ENCODE data around the gene ATAD5.
"Not testable (repeated sequence)": the region's sequence is repeated elsewhere in the genome, so short reads cannot be mapped to it uniquely, and the experiment has no call there.

ATAD5 gene

DNA sequence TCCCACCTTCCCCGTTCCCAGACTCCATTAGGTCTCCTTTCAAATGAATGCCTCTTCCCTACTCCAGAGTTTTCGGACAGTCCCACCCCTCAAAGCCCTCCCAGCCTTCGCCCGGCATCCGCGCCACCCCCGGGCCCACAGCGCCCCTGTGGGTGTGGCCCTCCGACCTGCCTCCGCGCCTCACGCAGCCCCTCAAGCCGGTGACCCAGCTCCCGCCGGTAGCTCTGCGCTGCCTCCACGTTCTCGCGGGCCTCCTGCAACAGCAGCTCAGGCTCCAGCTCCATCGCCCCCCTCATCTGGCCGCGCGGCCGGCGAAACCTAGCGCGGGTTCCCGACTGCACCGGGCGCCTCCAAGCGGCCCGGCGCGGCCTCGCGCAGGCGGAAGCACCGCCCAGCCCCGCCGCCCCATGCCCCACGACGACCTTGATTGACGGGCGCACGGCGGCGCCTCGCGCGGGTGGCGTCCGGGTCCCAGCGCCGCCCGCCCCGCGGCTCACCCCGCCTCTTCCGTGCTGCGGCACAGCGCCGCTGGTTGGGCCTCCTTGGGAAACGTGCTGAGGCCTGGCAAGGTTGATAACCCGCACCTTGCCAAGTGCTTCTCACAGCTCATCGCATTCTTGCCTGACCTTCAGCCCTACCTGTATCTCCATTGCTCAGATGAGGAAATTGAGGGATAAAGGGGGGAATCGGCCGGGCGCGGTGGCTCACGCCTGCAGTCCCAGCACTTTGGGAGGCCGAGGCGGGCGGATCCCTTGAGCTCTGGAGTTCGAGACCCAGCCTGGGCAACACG is 7.2 kb upstream of the ATAD5 start, which contains the start of gene CRLF3:
Gene CRLF3 (minus strand): TSS at position 337 of the 790 bp plus-strand sequence. CDS start 41 bp downstream, at position 296.
- DNase-seq = peak; percentile 88

DNA sequence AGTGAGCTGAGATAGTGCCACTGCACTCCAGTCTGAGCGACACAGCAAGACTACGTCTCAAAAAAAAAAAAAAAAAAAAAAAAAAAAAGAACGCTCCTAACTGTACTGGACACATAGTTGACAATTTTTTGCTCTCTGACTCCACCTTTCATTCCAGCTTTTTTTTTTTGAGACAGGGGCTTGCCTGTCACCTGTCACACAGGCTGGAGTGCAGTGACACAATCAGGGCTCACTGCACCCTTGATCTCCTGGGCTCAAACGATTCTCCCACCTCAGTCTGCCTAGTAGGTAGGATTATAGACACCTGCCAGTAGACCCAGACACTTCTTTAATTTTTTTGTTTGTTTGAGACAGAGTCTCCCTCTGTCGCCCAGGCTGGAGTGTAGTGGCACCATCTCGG is 4.7 kb upstream of the ATAD5 start:
- no peak for DNase-seq

DNA sequence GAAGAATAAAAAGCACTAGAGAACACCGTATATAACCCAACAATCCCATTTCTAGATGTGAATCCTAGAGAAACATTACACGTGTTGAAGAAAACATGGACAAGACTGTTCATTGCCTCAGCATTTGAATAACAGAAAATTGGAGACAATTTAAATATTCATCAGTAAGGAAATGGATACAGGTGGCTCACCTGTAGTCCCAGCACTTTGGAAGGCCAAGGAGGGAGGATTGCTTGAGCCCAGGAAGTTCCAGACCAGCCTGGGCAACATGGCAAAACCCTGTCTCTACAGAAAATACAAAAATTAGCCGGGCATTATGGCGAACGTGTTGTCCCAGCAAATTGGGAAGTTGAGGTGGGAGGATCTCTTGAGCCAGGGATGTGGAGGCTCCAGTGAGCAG is 2.7 kb upstream of the ATAD5 start:
- no peak for DNase-seq

DNA sequence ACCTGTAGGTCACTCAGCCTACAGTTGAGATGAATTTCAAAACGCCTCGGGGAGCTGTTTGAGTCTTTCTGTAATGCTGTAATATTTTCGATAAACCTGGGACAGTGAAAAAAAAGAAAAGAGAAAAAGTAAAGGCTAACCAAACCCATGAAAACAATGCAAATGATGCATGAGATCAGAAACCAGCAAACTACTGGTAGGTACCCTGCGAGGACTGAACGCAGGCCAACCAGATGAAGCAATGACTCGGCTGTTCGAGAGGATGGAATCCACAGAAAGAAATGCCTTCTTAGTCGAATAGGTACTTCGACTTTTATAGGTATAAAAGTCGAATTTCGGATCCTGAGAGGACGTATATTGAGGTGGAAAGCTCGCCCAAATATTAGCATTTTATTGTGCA is 509 bp upstream of the ATAD5 start:
- DNase-seq = peak; percentile 20

DNA sequence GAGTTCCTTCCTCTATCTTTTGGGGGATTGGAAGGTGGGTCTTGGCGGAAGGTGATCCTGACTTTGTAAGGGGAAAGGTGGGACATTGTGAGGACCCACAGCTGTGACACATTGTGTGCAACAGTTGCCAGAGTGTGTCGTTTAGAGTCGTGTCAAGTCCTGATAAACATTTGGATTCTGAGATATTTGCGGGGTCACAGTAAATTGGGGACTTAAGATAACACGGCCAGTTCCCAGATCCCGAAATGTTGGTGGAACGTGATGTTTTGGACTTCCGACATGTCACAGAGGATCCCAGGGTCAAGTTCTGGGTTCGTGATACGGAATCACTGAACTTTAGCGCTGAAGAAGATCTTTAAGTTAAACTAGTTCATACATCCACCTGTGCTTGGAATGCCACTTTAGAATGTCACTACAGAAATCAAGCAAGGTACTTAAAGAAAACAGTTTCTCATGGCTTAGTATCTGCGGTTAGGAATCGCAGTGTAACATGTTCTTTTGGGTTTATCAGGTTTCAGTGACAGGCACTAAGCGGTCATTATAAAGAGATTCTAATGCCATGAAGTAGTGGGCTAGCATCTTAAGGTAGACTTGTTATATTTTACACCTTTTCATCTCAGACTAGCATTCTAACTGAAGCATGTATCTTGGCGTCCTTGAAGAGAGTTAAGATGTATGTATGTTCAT is 815 bp downstream of the ATAD5 start:
- DNase-seq = no peak

DNA sequence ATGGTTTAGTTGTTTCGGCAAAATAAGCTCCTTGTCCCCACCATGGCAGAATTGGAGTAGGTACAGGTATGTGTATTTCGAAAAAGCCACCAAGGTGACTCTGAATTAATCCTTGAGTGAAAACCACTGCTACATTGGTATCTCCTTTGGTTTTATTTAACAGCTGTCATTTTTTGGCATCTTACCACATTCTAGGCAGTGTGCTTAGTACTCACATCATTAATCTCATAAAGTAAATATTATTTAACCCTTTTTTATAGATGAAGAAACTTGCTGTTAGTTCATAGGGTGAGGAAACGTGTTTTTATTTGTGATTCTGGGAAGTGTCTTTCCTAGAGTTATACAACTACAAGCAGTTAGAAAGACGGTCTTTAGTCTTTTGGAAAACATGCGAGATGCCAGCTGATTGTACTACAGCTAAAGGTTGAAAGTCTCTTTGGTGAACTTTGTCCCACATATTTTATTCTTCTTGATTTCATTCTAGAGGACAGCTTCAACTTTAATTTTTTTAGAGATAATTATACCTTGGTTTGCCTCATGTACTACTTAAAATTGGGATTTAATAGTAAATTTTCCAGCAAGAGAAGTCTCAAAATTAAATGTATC is 6.5 kb downstream of the ATAD5 start:
- no peak for DNase-seq

DNA sequence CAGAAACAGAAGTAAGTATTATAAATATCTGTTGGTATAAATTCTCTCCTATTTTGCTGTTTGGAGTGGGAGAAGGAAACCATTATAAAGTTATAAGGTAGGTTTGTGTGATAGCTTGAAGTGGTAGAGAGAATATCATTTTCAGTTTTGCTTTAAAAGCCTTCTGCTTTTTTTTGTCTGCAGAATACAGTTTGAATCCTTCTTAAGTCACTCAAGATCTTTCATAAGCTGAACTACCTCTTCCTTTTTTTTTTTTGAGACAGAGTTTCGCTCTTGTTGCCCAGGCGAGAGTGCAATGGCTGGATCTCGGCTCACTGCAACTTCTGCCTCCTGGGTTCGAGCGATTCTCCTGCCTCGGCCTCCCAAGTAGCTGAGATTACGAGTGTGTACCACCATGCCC is 9.0 kb downstream of the ATAD5 start:
- DNase-seq = no peak

DNA sequence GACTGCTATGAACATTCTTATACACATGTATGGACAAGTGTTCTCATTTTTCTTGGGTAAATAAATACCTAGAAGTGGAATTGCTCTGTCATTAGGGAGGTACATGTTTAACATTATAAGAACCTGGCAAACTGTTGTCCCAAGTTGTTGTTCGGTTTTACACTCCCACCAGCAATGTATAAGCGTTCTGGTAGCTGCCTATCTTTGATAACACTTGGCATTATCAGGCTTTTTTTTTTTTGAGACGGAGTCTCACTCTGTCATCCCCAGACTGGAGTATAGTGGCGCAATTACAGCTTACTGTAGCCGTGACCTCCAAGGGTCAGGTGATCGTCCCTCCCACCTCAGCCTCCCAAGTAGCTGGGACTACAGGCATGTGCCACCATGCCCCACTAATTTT is 16.3 kb downstream of the ATAD5 start:
- DNase-seq = no peak

DNA sequence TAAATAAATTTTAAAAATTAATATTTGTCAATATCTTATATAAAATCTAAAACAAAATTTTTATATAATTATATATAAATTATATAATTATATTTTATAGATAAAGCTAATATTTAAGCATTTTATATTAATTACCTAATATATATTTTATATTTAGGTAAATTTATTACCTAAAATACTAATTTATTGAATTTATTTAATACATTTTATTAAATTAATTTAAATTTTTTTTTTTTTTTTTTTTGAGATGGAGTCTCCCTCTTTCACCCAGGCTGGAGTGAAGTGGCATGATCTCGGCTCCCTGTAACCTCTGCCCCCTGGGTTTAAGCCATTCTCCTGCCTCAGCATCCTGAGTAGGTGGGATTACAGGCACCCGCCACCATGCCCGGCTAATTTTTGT is 22.4 kb downstream of the ATAD5 start:
- no peak for DNase-seq

DNA sequence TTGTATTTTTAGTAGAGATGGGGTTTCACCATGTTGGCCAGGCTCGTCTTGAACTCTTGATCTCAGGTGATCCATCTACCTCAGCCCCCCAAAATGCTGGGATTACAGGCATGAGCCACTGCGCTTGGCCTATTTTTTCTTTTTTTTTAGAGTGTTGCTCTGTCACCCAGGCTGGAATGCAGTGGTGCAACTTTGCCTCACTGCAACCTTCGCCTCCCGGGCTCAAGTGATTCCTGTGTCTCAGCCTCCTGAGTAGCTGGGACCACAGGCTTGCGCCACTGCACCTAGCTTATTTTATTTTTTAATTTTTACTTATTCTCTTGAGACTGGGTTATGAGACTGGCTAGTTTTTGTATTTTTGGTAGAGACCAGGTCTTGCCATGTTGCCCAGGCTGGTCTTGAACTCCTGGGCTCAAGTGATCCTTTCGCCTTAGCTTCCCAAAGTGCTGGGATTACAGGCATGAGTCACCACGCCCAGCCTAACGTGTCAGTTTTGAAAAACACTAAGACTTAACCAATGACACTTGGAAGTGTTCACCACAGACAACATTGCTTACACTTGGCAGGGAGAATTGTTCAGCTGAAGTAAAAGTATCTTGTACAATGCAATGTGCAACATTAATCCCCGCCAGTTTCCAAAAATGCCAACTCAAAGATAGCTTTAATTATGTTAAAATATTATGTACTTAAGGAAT is 26.9 kb downstream of the ATAD5 start:
- DNase-seq = no peak

DNA sequence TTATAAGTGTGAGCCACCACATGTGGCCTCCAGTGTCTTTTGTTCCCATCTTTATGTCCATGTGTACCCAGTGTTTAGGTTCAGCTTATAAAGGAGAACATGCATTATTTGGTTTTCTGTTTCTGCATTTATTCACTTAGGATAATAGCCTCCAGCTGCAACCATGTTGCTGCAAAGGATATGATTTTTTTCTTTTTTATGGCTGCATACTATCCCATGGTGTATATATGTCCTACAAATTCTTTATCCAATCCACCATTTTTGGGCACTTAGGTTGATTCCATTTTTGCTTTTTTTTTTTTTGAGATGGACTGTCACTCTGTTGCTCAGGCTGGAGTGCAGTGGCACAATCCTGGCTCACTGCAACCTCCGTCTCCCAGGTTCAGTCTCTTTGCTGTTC is 32.9 kb downstream of the ATAD5 start:
- no peak for DNase-seq

DNA sequence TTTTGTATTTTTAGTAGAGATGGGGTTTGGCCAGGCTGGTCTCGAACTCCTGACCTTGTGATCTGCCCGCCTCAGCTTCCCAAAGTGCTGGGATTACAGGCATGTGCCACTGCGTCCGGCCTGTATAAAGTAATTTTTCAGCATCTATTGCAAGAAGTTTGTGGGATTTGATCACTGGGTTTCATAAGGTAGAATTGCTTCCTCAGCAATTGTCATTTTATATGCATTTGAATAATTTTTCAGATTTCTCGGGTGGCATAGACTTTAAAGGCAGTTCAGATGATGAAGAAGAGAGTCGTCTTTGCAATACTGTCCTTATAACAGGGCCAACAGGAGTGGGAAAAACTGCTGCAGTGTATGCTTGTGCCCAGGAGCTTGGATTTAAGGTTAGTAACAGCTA is 37.2 kb downstream of the ATAD5 start:
- no peak for DNase-seq

DNA sequence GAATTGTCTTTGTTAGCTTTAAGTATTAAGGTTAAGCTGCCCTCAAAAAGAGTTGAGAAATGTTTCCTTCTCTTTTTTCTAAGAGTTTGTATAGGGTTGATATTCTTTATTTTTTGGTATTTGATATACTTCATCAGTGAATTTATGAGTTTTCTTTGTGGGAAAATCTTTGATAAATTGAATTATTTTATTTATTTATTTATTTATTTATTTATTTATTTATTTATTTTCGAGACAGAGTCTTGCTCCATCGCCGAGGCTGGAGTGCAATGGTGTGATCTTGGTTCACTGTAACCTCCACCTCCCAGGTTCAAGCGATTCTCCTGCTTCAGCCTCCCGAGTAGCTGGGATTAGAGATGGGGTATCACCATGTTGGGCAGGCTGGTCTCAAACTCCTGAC is 54.4 kb downstream of the ATAD5 start:
- no peak for DNase-seq

DNA sequence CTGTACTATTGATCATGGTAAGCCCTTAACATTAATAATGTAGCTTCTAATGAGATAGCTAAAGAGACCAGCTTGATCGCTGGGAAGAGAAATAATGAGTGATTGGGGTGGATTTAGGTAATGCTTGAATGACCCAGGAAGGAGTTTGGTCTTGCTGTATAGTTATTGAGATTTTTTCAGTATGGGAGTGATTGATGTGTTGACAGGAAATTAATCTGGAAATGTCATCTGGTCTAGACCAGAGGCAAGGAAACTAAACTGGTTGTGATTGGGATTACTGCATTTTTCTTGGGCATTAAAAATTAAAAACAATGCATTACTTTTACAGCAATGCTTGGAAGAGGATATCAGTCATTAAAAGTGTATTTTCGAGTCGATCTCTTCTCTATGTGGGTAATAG is 62.5 kb downstream of the ATAD5 start:
- DNase-seq = no peak

DNA sequence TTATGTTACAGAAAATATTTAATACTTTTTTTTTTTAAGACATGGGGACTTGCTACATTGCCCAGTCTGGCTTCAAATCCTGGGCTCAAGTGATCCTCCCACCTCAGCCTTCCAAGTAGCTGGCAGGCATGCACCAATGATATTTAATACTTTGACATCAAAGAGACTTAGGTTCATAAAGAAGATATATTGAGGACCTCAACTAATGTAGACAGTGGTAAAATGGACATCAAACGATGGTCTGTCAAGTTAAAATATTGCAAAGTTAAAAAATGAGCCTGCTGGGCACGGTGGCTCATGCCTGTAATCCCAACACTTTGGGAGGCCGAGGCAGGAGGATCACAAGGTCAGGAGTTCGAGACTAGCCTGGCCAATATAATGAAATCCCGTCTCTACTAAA is 65.5 kb downstream of the ATAD5 start:
- DNase-seq = no peak

DNA sequence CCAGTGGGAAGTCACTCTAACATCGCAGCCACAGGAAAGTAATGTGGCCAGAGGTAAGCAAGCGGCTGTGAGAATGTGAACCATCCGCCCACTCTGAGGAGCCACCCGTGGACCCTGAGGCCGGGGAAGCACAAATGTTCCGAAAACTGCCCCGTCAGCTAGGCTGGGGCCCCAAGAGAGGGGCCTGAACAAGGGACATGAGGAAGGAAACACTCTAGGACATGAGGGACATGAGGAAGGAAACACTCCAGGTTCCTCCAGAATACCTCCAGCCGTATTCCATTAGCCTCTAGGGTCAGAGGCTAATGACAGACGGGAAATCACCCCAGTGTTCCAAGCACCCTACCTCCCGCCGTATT is 74.0 kb downstream of the ATAD5 start:
- DNase-seq = no peak

DNA sequence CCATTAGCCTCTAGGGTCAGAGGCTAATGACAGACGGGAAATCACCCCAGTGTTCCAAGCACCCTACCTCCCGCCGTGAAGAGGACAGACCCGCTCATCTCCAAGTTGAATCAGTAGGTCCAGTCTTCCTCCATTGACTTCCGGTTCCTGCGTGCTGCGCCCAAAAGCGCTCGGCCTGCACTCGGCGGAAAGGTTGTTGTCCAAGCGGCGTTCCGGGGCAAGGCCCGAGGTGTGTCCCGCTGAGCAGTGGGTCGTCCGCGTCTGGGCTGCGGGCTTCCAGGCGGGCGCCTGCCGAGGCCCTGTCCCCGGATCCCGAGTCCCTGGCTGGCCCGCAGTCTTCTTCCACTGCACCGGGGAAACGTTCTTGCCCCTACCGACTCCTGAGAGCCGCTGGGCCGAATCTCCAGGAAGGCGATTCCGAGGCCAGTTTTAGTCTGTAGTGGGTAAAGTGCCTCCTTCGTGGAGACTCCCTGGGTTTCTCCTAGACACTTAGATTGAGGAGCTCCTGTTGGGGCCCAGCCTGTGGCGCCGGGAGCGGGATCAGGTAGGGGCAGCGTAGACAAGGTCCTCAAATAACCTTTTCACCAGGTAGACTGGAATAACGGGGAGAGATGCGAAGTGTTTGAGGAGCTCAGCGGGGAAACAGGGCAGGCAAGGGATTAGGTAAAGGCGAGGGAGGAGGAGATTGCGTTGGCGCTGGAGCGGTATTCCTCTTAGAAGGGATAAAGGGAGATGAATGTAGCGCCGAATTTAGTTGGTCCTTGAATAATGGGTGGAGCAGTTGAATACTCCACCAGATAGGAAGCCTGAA is 74.5 kb downstream of the ATAD5 start, which contains the start of gene TEFM:
Gene TEFM (minus strand): TSS at position 138 of the 811 bp plus-strand sequence. CDS start 40 bp downstream, at position 98.
- peak; percentile 88 for DNase-seq

DNA sequence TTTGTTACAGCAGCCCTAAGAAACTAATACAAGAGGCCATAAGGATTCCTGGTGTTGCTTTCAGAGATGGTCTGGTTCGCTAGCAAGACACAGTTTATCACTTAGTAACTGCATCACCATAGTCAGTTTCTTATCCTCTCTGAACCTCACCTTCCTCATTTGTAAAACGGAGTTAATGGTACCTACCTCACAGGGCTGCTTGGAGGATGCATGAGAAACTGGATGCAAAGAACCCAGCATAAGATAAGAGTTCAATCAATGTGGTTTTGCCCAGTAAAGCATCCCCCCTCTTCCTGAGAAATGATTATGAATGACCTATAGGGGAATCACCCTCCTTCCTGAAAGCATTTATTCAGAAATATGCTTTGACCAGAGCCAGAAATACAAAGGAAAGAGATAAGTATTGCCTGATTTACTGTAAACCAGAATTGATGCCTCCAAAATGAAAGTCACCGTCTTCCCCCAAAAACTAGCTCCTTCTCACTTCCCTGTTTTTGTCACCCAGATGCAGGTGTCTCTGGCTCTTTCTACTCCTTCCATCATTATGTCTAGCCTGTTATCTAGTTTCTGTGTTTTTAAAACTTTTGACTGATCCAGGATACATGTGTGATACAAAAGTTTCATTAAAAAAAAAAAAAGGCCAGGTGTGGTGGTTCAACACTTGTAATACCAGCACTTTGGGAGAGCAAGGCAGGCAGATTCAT is 77.1 kb downstream of the ATAD5 start:
- DNase-seq = no peak

DNA sequence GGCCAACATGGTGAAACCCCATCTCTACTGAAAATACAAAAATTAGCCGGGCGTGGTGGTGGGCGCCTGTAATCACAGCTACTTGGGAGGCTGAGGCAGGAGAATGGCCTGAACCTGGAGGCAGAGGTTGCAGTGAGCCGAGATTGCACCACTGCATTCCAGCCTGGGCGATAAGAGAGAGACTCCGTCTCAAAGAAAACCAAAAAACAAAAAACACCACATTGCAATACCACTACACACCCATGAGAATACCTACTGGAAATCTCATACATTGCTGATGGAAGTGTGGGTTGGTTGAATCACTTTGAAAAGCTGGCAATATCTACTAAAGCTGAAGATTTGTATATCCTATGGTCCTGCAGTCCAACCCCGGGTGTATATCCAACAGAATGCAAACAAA is 78.4 kb downstream of the ATAD5 start:
- DNase-seq = not testable (repeated sequence)

DNA sequence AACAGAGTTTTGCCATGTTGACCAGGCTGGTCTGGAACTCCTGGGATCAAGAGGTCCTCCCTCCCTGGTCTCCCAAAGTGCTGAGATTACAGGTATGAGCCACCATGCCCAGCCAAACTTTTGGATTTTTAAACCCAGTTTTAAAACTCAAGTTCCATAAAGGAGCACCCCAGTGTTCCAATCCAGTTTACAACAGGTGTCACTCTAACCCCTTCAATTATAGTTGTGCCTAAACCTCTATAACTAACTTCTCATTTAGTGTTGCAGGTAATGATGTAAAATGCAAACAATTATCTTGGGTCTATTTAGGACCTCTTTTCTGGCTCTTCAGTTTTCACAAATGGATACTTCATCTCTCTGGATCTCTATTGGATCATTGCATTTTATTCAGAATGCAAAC is 82.2 kb downstream of the ATAD5 start:
- no peak for DNase-seq

DNA sequence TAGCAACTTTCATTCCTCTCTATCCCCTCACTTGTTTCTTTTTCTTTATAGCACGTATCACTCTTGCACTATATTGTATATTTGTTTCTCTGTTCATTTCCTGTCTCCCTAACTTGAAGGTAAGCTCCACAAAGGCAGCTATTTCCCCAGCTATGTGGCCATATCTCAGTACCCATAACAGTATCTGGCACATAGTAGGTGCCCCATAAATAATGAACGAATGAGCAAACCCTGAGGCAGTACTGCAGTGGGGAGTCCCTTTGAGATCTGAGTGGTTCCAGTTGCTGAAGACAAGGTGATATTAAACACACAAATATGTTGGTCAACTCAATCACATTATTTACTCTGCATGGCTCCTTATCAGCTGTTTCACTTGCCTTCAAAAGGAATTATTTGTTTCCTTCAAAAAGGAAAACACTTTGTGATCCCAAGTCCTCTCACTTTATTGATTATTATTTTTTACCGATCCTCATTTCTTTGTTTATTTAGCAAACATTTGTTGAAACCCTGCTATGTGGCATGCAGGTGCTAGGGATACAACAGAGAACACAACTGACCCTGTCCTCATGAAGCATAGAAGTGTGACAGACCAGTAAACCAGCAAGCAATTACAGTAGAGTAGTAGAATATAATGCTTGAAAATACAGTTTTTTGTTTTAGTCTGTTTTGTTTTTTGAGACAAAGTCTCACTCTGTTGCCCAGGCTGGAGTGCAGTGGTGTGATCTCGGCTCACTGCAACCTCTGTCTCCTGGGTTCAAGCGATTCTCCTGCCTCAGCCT is 84.3 kb downstream of the ATAD5 start:
- no peak for DNase-seq
